ENCODE results near the gene C14orf180.

The C14orf180 gene

GRCh38 chr14:104554088-104554607, 25.4 kb upstream of the C14orf180 start:
- TF ChIP-seq ZNF274 (IDR thresholded peaks at IDR 0.05; ENCODE audit: low read depth, low read length) = no peak
- H3K4me3 ChIP-seq (ENCODE audit: low read length) = no peak overlapping the region

GRCh38 chr14:104554608-104555429, 24.7 kb upstream of the C14orf180 start:
- H3K4me3 ChIP-seq (ENCODE audit: low read length) = no peak overlapping the region
- no peak for TF ChIP-seq ZNF274 (IDR thresholded peaks at IDR 0.05; ENCODE audit: low read depth, low read length)

- H3K4me3 ChIP-seq (ENCODE audit: low read length) = no peak overlapping the region
- no peak for TF ChIP-seq ZNF274 (IDR thresholded peaks at IDR 0.05; ENCODE audit: low read depth, low read length)
Measured at GRCh38 chr14:104555430-104556255, 23.9 kb upstream of the C14orf180 start.

- no peak for TF ChIP-seq ZNF274 (IDR thresholded peaks at IDR 0.05; ENCODE audit: low read depth, low read length)
- no peak overlapping the region for H3K4me3 ChIP-seq (ENCODE audit: low read length)
Measured at GRCh38 chr14:104556256-104557021, 23.1 kb upstream of the C14orf180 start.

- H3K4me3 ChIP-seq (ENCODE audit: low read length) = no peak overlapping the region
- no peak for TF ChIP-seq ZNF274 (IDR thresholded peaks at IDR 0.05; ENCODE audit: low read depth, low read length)
Measured at GRCh38 chr14:104557086-104557485, 22.5 kb upstream of the C14orf180 start.

GRCh38 chr14:104557766-104558165, 21.8 kb upstream of the C14orf180 start:
- TF ChIP-seq ZNF274 (IDR thresholded peaks at IDR 0.05; ENCODE audit: low read depth, low read length) = no peak
- H3K4me3 ChIP-seq (ENCODE audit: low read length) = no peak overlapping the region

- H3K4me3 ChIP-seq (ENCODE audit: low read length) = no peak overlapping the region
- no peak for TF ChIP-seq ZNF274 (IDR thresholded peaks at IDR 0.05; ENCODE audit: low read depth, low read length)
Measured at GRCh38 chr14:104558231-104559027, 21.1 kb upstream of the C14orf180 start.

GRCh38 chr14:104559028-104559803, 20.3 kb upstream of the C14orf180 start:
- TF ChIP-seq ZNF274 (IDR thresholded peaks at IDR 0.05; ENCODE audit: low read depth, low read length) = no peak
- no peak overlapping the region for H3K4me3 ChIP-seq (ENCODE audit: low read length)

GRCh38 chr14:104559804-104560585, 19.6 kb upstream of the C14orf180 start:
- no peak for TF ChIP-seq ZNF274 (IDR thresholded peaks at IDR 0.05; ENCODE audit: low read depth, low read length)
- H3K4me3 ChIP-seq (ENCODE audit: low read length) = no peak overlapping the region

GRCh38 chr14:104560586-104560945, 19.0 kb upstream of the C14orf180 start:
- TF ChIP-seq ZNF274 (IDR thresholded peaks at IDR 0.05; ENCODE audit: low read depth, low read length) = no peak
- H3K4me3 ChIP-seq (ENCODE audit: low read length) = no peak overlapping the region

GRCh38 chr14:104561124-104561557, 18.4 kb upstream of the C14orf180 start:
- TF ChIP-seq ZNF274 (IDR thresholded peaks at IDR 0.05; ENCODE audit: low read depth, low read length) = no peak
- no peak overlapping the region for H3K4me3 ChIP-seq (ENCODE audit: low read length)

All from GM08714 (cell line).